ENCODE measurements around the gene HACD3.
"Not testable (repeated sequence)": the region's sequence is repeated elsewhere in the genome, so short reads cannot be mapped to it uniquely, and the experiment has no call there.

Gene HACD3

DNA sequence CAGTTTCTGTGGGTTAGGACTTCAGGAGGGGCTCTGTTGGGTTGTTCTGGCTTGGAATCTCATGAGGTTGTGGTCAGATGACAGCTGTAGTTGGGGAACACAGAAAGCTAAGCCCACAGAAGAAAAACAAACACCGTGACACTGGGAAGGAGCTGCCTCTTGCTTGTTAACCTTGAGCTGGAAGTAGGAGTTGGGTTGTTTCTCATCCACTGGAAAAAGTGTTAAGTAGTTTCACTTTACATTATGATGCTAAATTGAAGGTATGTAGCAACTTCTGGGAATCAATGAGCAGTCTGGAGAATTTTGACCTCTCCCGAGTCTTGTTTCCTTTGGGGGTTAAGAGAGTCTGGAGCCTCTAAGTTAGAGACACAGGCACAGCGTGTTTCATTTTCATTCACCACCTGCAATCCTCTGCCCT lies 20.4 kb downstream of the HACD3 start:
- no peak for DNase-seq (ENCODE audit: low read depth)

DNA sequence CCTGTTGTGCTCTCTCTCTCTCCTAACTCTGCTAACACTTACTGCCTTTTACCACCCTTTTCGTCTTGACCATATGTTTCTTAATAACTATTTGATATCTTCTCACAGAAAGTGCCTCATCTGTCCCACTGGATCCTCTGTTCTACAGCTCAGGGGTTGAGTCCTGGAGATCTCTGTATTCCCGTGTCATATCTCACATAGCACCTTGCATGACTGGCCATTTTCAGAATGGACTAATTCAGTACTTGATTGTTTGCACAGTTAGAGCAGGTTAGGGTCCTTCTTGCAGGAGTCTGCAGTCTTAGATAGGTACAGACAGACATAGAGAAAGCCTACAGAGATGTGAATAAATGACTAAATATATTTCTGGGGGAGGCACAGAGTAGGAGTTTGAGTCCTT lies 20.9 kb downstream of the HACD3 start:
- DNase-seq (ENCODE audit: low read depth), result no peak

DNA sequence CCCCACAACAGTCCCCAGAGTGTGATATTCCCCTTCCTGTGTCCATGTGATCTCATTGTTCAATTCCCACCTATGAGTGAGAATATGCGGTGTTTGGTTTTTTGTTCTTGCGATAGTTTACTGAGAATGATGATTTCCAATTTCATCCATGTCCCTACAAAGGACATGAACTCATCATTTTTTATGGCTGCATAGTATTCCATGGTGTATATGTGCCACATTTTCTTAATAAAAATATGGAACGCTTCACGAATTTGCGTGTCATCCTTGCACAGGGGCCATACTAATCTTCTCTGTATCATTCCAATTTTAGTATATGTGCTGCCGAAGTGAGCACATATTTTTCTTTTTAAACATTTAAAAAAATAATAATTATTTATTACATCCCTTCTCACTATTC lies 22.6 kb downstream of the HACD3 start:
- DNase-seq (ENCODE audit: low read depth), result not testable (repeated sequence)

DNA sequence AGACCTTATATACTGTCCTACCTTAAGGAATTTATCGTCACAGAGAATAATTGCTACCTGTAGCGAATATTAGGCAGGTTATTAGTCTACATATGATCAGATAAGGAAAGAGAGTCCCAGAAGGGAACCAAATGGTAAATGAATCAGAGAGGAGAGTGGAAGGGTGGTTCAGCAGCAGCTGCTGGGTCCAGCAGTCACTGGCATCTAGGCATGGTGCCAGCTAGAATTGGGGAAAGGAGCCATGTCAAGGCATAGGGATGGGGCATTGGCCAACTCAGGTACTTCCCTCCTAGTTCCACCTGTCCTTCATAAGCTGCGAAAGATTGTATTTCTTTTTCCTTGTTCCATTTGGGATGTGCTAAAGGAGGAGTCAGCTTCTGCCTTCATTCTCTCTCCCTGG lies 23.4 kb downstream of the HACD3 start:
- DNase-seq (ENCODE audit: low read depth), result no peak

DNA sequence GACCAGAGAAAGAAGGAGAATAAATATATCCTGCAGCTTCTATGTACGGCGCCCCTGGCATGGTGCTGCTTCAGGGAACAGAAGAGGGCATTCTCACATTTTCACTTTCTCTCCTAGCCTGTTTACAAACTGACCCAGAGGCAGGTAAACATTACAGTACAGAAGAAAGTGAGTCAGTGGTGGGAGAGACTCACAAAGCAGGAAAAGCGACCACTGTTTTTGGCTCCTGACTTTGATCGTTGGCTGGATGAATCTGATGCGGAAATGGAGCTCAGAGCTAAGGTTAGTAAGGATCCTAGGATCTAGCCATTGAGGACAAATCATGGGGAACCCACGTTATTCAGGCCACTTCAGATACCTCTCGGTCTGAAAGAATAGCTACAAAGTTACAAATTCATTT lies 26.4 kb downstream of the HACD3 start:
- no peak for DNase-seq (ENCODE audit: low read depth)

DNA sequence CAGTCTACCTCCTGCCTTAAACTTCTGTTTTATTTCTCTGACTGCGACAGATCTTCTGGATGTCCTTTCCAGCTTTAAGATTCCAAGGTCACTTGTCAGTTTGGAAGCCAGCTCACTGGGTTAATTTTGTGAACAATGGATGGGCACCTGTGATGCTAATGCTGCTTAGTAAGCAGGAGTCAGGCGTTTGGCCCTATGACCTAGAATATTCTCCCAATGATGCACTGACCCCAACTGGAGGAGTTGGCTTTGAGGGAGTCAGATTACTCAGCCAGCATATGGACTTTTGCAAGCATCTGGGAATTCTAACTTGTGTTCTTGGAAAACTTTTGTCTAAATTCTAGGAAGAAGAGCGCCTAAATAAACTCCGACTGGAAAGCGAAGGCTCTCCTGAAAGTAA lies 28.1 kb downstream of the HACD3 start:
- DNase-seq (ENCODE audit: low read depth), result no peak

DNA sequence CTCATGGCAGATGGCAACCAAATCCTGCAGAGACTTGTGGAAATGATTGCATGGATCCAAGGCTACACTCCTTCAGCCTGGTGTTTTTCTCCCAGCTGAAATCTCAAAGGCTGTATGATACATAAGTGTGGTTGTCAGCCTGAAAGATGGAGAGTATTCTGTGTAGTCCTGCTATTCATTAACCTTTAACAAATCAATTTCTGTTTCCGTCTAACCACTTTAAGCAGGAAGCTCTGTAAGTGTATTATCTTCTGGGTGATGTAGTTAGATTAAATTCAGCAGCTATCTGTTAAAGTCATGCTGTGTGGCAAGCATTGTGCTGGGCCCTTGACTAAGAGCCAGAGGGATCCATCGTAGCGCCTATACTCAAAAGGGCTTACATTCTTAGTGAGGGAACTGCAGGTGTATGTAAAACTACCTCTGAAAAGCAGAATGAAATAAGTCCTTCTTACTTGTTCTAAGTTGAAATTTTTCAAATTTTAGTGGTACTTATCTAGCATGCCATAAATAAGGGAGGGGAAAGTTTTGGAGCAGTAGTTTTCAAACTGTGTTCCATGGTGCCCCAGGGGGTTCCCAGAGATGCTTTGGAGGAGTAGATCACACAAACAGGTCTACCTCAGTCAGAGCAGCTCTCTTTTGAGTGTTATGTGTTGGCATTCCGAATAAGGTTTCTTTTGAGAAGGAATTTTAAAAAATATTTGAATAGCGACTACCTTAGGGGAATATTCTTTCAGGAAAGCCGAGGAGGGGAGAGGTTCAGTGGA lies 28.9 kb downstream of the HACD3 start:
- no peak for DNase-seq (ENCODE audit: low read depth)

DNA sequence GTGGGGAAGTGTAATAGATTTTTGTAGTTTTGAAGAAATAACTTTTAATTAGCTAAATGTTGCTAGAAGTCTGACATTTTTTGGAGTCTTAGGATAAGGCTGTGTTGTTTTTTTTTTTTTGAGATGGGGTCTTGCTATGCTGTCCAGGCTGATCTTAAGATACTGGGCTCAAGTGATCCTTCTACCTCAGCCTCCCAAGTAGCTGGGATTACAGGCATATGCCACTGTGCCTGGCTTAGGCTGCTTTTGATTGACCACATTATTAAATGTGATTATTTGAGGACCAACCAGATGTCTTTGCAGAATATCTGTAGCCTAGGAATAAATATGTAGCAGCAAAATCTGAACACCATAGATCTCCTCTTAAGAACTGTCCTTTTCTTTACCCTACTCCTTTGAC lies 29.7 kb downstream of the HACD3 start:
- DNase-seq (ENCODE audit: low read depth), result no peak

DNA sequence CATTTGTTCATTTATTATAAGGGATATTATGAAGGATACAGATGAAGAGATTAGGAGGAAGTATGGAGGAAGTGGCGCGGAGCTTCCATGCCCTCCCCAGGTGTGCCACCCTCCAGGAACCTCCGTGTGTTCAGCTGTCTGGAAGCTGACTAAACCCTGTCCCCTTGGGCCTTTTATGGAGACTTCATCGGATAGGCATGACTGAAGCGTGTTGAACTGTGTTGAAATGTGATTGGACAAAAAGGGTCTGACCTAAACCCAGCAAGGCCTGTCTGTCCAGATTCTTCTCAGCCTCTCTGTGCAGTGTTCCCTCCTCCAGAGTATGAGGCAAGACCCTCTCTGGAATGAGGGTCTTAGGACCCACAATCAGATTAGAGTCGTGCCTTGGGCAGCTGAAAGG lies 31.7 kb downstream of the HACD3 start:
- DNase-seq (ENCODE audit: low read depth), result no peak

DNA sequence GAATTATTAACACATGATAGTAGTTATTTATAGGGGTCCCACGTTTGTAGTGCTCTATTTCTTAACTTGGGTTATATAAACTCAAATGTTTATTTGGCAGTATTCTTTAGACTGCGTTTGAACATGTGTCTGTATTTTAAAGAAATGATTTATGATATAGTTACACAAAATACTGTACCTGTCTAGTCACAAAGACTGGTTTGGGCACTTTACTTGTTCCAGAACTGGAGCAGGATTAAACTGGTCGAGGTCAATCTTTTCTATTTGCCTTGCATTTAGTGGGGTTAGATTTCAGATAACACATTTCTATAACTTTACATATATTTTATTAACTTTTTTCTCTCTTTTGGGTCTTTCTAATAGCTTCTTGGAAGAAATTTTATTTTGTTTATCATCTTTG lies 39.5 kb downstream of the HACD3 start:
- no peak for DNase-seq (ENCODE audit: low read depth)

DNA sequence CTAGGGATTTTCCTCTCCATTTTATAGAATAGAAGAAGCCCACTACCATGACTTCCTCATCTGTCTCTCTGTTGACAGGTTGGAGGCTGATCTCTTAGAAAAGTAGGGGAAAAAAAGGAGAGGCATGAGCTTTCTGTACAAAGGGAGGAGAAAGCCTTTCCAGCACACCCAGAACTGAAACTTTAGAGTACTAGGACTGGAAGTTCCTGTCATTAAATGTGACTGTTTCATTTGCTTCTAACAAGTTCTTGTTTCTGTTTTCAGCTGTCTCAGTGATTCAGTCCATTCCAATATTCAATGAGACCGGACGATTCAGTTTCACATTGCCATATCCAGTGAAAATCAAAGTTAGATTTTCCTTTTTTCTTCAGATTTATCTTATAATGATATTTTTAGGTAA lies 41.7 kb downstream of the HACD3 start:
- no peak for DNase-seq (ENCODE audit: low read depth)

DNA sequence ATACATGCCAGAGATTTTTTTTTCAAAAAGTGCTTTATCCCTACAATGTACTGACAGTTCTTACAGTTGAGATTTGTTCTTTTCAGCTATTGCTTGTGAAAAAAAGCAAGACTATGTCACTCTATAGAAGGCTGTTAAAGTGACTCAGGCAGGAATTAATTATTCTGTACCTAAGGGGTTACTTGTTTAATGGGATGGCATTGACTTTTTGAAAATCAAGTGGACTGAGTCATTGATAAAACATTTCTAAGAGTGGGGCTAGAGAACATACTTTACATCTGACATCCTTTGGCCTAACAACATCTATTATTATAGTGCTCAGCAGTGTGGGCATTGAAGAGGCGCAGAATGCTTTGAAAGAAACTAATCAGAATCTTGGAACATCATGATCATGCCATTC lies 46.4 kb downstream of the HACD3 start:
- DNase-seq (ENCODE audit: low read depth), result no peak

DNA sequence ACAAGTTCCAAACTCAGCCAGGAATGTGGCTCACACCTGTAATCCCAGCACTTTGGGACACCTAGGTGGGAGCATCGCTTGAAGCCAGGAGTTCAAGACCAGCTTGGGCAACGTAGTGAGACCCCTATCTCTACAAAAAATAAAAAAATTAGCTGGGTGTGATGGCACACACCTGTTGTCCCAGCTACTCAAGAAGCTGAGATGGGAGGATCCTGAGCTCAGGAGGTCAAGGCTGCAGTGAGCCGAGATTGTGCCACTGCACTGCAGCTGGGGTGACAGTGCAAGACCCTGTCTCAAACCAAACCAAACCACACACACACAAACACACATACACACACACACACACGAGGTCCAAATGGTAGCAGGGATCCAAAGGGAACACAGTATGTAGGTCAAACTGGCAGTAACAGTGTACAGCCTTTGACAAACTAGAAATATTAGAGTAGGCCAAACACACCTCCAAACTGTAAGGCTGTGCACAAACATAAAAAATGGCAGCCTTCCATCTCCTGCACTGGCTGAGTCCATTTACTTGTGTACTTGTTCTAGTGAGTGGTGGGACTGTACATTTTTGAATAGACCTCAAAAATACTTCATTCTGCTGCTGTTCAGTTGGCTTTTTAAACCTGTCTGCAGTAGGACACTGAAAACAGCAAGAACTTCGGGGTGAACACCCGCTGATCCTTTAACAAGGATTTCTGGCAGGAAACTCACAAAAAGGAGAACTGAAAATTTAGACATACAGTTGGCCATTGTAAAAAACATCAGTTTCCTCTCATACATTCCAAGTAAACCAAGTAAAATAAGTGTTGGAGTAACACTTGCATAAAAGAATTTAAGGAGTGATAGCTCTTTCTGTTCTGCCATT lies 47.1 kb downstream of the HACD3 start:
- no peak for DNase-seq (ENCODE audit: low read depth)

DNA sequence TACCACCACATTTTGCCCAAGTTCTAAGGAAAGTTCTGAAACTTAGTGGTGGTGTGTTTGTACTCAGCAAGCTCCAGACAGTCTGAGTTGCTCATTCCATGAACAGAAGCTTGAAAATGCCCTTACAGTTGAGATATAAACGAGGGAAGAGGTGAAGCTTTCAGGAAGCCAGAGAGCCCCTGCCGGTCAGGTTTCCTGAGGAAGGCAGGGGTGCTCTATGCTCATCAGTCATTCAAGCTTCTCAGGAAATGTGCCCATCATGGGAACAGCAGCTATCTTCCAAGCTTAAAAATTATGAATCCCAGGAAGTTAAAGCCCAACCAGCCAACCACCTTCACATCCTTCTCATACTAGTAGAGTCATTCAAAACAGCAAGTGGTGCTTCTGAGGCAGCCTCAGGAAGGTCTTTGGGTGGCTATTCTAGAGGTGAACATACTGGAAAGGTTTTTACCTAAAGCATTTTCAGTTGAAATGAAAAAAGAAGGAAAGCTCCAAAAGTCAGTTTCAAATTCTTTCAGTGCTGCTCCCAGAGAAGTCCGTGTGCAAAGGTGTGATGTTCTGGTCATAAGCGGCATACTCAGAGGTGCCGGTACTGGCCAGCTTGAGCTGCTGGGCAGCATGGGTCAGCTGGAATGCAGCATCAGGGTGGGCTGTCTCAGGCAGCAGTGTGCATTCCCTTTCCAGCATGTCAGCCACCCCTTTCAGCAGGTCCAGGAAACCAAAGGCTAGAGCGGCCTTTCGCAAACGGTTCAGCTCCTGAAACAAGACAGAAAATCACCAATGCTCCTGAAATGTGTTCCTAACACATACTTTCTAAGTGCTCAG lies 48.9 kb downstream of the HACD3 start:
- no peak for DNase-seq (ENCODE audit: low read depth)

DNA sequence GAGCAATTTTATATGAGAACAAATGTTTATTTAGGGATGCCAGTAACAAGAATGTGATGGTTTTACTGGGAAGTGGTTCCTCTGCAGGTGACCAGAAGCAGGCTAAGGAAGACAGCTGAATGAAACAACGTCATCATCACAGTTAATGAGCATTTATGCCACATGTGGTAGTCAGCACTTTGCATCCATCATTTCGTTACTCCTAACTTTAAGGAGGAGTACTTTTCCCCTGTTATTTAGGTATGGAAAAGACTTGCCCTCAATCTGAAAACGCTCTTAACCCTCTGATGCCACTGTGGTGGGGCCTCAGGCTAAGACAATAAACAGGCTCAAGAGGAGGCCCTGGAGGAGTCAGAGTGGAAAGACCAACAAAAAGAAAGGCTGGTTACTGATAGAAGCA lies 49.5 kb downstream of the HACD3 start:
- no peak for DNase-seq (ENCODE audit: low read depth)

DNA sequence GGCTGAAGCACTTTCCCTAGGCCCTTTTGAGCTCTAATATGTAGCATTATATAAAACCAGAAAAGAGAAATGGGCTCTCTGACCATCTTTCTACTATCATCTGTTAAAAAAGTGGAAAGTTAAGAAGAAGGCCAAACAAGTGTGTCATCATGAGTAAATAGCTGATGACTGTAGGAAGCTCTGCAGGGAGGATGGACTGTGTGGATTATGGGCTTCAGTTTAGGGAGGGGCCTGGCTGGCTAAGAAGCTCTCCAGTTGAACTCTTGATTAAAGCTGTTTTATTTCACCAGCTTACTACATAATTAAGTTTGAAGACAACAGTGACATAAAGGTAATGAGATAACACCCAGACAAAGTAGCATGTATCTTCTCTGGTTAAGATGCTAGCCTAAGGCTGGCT lies 50.0 kb downstream of the HACD3 start:
- no peak for DNase-seq (ENCODE audit: low read depth)

DNA sequence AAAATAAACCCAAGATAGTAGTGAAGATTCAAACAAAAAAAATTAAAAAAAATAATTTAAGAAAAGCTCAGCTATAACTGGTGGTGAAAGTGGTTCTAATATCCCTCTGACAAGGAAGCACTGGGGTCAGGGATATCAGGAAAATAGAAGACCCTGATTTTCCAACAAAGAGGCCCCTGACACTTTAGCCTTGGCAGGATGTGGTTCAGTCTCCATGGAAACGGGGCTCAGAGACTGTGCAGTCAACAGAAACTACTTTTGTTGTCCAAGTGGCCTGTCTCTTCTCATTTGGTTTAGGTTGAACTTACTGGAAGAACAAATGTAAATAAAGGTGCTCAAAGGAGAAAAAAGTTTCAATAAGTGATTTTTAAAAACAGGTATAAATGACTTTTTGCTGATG lies 53.4 kb downstream of the HACD3 start:
- no peak for DNase-seq (ENCODE audit: low read depth)

DNA sequence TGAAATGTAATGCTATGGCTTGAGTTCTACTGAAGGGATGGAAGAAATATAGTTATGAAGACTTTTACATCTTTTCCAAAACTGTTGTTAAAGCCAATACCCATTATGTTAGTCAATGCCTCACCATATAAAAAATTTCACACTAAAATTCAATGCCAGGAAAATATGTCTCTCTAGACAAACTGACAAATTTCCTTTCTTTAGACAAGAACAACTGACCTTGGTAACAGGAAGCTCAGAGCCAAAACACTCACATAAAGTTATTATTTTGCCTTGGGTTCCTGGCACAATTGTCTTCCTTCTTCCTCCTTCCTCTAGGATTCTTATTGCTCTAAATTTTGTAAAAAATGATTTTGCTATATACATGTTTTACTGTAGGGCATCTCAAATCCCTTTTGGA lies 54.0 kb downstream of the HACD3 start:
- DNase-seq (ENCODE audit: low read depth), result no peak

DNA sequence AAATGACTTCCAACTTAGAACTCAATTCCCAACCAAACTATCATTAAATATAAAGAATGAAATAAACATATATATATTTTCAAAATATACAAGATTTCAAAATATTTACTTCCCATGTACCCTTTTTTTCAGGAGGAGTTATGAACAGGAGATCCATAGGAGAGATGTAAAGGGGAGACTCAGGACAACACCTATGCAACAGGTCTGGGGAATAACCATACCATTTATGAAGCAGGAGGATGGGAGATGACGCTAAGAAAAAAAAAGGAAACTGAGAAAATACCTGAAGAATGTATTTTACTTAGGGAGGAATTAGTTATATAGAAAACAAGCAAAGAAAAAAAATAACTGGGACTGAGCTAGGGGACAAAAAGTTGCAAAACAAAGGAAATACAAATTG lies 56.8 kb downstream of the HACD3 start:
- no peak for DNase-seq (ENCODE audit: low read depth)

DNA sequence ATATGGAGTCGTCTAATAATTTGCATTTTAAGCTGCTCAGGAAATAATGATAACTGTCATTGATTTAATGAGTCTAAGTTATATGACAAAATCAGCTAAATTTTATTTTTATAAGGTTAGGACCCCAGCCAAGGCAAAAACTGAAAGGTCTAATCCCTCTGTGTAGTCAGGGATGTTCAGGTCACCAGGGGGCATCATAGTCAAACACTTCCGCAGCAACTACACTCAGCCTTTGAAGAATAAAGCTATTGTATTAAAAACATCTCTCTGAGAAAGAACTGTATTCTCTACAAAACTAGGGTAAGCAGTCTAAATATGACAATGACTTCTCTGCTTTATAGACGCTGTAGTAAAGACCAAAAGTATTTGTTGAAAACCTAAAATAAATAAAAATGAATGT lies 65.7 kb downstream of the HACD3 start:
- DNase-seq (ENCODE audit: low read depth), result no peak

DNA sequence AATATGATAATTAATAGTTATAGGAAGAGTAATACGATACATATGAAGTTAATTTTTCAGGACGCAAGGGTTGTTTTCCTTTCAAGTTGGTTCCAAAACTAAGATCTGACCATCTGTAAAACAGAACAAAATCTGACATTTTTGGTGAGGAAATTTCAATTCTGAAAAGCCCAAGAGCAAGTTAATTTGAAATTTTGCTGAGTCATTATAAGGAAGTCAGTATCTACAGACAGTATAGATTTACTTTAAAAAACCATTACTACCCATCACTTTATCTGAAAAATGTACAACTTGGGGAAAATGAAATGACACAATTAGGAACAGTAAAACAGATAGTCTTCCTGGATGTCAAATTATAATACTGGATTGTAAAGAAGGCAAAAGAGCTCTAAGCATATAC lies 68.2 kb downstream of the HACD3 start:
- DNase-seq (ENCODE audit: low read depth), result no peak

DNA sequence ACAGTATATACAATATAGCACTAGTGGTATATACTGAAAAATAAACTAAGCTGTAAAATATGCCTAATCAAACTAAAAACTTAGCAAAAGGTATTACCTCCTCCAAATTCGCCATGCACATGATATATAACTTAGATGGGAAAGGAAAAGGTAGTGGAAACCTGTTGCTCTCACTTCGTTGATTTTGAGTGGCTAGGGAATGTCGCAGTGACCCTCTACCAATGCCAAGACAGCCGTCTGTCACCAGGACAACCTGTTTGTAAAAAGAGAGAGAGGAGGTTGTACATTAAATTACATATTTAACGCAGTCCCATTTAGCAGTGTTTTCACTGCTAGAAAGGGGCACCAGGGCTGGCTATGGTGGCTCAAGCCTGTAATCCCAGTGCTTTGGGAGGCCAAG lies 69.4 kb downstream of the HACD3 start:
- no peak for DNase-seq (ENCODE audit: low read depth)

DNA sequence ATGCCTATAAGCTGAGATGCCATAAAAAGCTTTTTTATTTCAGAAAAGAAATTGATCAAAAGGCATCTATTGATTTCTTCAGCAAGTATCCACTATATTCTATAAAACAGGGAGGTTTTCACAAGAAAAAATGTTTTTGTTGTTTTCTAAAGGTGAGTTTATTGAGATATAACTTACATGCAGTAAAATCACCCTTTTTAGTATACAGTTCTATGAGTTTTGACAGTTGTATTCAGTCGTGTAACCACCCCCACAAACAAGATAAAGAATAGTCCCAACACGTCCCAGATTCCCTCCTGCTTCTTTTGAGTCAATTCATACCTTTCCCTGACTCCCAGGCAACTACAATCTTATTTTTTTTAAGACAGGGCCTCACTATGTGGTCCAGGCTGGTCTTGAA lies 72.9 kb downstream of the HACD3 start:
- no peak for DNase-seq (ENCODE audit: low read depth)

All from stimulated activated CD8-positive, alpha-beta memory T cell treated with anti-CD3 and anti-CD28 coated beads, Interleukin-15, amount 100 ng/mL, for 24 hours (primary cell).